ENCODE results near the gene CSNK1G1.

DNA sequence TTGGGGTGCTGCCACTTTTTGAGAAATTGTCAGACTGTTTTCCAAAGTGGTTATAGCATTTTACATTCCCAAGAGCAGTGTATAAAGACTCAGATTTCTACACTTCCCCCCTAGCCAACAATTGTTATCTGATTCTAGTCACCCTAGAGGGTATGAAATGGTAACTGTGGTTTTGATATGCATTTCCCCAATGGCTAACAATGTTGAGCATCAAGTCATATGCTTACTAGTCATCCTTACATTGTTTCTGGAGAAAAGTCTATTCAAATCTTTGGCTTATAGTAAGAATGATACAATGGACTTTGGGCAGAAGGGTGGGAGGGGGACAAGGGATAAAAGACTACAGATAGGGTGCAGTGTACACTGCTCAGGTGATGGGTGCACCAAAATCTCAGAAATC lies 73.3 kb downstream of the CSNK1G1 start:
- no peak for TF ChIP-seq POLR2AphosphoS5 (IDR thresholded peaks at IDR 0.05)
- TF ChIP-seq, protein P1, sequence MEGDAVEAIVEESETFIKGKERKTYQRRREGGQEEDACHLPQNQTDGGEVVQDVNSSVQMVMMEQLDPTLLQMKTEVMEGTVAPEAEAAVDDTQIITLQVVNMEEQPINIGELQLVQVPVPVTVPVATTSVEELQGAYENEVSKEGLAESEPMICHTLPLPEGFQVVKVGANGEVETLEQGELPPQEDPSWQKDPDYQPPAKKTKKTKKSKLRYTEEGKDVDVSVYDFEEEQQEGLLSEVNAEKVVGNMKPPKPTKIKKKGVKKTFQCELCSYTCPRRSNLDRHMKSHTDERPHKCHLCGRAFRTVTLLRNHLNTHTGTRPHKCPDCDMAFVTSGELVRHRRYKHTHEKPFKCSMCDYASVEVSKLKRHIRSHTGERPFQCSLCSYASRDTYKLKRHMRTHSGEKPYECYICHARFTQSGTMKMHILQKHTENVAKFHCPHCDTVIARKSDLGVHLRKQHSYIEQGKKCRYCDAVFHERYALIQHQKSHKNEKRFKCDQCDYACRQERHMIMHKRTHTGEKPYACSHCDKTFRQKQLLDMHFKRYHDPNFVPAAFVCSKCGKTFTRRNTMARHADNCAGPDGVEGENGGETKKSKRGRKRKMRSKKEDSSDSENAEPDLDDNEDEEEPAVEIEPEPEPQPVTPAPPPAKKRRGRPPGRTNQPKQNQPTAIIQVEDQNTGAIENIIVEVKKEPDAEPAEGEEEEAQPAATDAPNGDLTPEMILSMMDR (IDR thresholded peaks at IDR 0.05): no peak
- TF ChIP-seq POLR2A (IDR thresholded peaks at IDR 0.05): no peak
